Retinal pigment epithelial cell (primary cell): Measurements from ENCODE around the gene CERS1.

ENCODE experiments used
- DNase-seq: peaks from one replicate; pipeline ENCODE4 v3.0.0-alpha.2; 2010; ENCODE audit warnings: low read depth
- H3K4me3 ChIP-seq: 2 replicates; pipeline ENCODE4 v1.5.1; 2011; ENCODE audit warnings: mild to moderate bottlenecking, low read length, control low read depth, moderate library complexity
- CTCF ChIP-seq: conservative IDR thresholded peaks from 2 replicates; pipeline ENCODE4 v1.5.1; 2011; ENCODE audit warnings: low read depth, low read length, control low read depth, inconsistent platforms

The CERS1 gene

GRCh38 chr19:18939922-18940768 lies 44.2 kb upstream of the CERS1 start:
- peak; percentile 4 for TF ChIP-seq CTCF
- no peak for DNase-seq
- peak overlapping the region; percentile 91 for H3K4me3 ChIP-seq

- H3K4me3 ChIP-seq: peak overlapping the region; percentile 91
- no peak for DNase-seq
- no peak for TF ChIP-seq CTCF
Measured at GRCh38 chr19:18939163-18939562, 43.2 kb upstream of the CERS1 start.

GRCh38 chr19:18933297-18933696 lies 37.3 kb upstream of the CERS1 start:
- H3K4me3 ChIP-seq: no peak overlapping the region
- no peak for TF ChIP-seq CTCF
- no peak for DNase-seq

- TF ChIP-seq CTCF: no peak
- no peak for DNase-seq
- H3K4me3 ChIP-seq: no peak overlapping the region
Measured at GRCh38 chr19:18932216-18932841, 36.4 kb upstream of the CERS1 start.

GRCh38 chr19:18931316-18932162 lies 35.6 kb upstream of the CERS1 start:
- H3K4me3 ChIP-seq: no peak overlapping the region

GRCh38 chr19:18929311-18929710 lies 33.4 kb upstream of the CERS1 start:
- DNase-seq: no peak
- H3K4me3 ChIP-seq: no peak overlapping the region
- TF ChIP-seq CTCF: no peak

More at GRCh38 chr19:18931316-18932162, 35.6 kb upstream of the CERS1 start:
- no peak for DNase-seq
- TF ChIP-seq CTCF: no peak
